ENCODE measurements around the gene DOCK11. TPM values are rescaled to one million over a fixed set of nuclear protein-coding genes. Genes with fewer than 3 reads are reported as not detected.

Gene DOCK11
- total RNA-seq, 1 donor from 2014 or later: 76.2 TPM

GRCh38 chrX:118679290-118679689, 183.7 kb downstream of the DOCK11 start:
- no peak for ATAC-seq
- no peaks in the 10 kb centered on the region for H3K9me3 ChIP-seq
- H3K4me1 ChIP-seq: no peaks in the 10 kb centered on the region
- H3K27me3 ChIP-seq (ENCODE audit: low read depth): no peaks in the 10 kb centered on the region
- H3K27ac ChIP-seq: no peak overlapping the region
- intact Hi-C loops (cut with DNase I): no loop called here
- H3K4me3 ChIP-seq: no peak overlapping the region
- H3K36me3 ChIP-seq: peaks cover 34% of the 10 kb centered on the region
- no peak for TF ChIP-seq CTCF (IDR thresholded peaks at IDR 0.05)
- DNase-seq: no peak

GRCh38 chrX:118682258-118683014, 186.8 kb downstream of the DOCK11 start:
- ATAC-seq: no peak

GRCh38 chrX:118685393-118685792, 189.8 kb downstream of the DOCK11 start:
- Histone ChIP-seq H3K4me1 (no peaks in the 10 kb centered on the region), H3K4me3 (no peak overlapping the region), H3K27me3 (ENCODE audit: low read depth) (no peaks in the 10 kb centered on the region), H3K9me3 (no peaks in the 10 kb centered on the region), H3K36me3 (peaks cover 17% of the 10 kb centered on the region), H3K27ac (no peak overlapping the region)
- DNase-seq (no peak), ATAC-seq (no peak)
- intact Hi-C loops (cut with DNase I): no loop called here
- TF ChIP-seq CTCF (IDR thresholded peaks at IDR 0.05): no peak

More at GRCh38 chrX:118682258-118683014, 186.8 kb downstream of the DOCK11 start:
- no peak overlapping the region for H3K27ac ChIP-seq
- DNase-seq: no peak
- H3K4me1 ChIP-seq: no peaks in the 10 kb centered on the region
- no peak overlapping the region for H3K4me3 ChIP-seq
- no peaks in the 10 kb centered on the region for H3K27me3 ChIP-seq (ENCODE audit: low read depth)
- peaks cover 27% of the 10 kb centered on the region for H3K36me3 ChIP-seq
- no peaks in the 10 kb centered on the region for H3K9me3 ChIP-seq
- no peak for TF ChIP-seq CTCF (IDR thresholded peaks at IDR 0.05)
- intact Hi-C loops (cut with DNase I): no loop called here

- no peak for DNase-seq
- ATAC-seq: no peak
- Histone ChIP-seq H3K27ac (no peak overlapping the region), H3K36me3 (no peaks in the 10 kb centered on the region), H3K4me3 (no peak overlapping the region), H3K4me1 (no peaks in the 10 kb centered on the region), H3K27me3 (ENCODE audit: low read depth) (no peaks in the 10 kb centered on the region), H3K9me3 (no peaks in the 10 kb centered on the region)
- TF ChIP-seq CTCF (IDR thresholded peaks at IDR 0.05): no peak
- intact Hi-C loops (cut with DNase I): no loop called here
Measured at GRCh38 chrX:118688935-118689334, 193.3 kb downstream of the DOCK11 start.

GRCh38 chrX:118693843-118694242, 198.2 kb downstream of the DOCK11 start:
- no peak for TF ChIP-seq CTCF (IDR thresholded peaks at IDR 0.05)
- DNase-seq: no peak
- Histone ChIP-seq H3K27me3 (ENCODE audit: low read depth) (no peaks in the 10 kb centered on the region), H3K9me3 (no peaks in the 10 kb centered on the region), H3K36me3 (no peaks in the 10 kb centered on the region), H3K4me3 (no peak overlapping the region), H3K4me1 (no peaks in the 10 kb centered on the region), H3K27ac (no peak overlapping the region)
- intact Hi-C loops (cut with DNase I): no loop called here
- ATAC-seq: no peak
